HG02678 (cell line): ENCODE data around the gene NGDN.
"Not testable (repeated sequence)": the region's sequence is repeated elsewhere in the genome, so short reads cannot be mapped to it uniquely, and the experiment has no call there.

Experiments
- ATAC-seq: cut with Tn5 transposase; IDR thresholded peaks from one replicate; pipeline ENCODE4 v1.9.1; 2021; ENCODE audit warnings: mild to moderate bottlenecking, moderate library complexity; ENCODE audit not compliant: unreplicated experiment

Gene NGDN

GRCh38 chr14:23438101-23438971, 31.2 kb upstream of the NGDN start:
- no peak for ATAC-seq

- ATAC-seq: no peak
Observed at GRCh38 chr14:23439107-23439835, 30.2 kb upstream of the NGDN start.

- no peak for ATAC-seq
Observed at GRCh38 chr14:23441076-23441475, 28.4 kb upstream of the NGDN start.

DNA sequence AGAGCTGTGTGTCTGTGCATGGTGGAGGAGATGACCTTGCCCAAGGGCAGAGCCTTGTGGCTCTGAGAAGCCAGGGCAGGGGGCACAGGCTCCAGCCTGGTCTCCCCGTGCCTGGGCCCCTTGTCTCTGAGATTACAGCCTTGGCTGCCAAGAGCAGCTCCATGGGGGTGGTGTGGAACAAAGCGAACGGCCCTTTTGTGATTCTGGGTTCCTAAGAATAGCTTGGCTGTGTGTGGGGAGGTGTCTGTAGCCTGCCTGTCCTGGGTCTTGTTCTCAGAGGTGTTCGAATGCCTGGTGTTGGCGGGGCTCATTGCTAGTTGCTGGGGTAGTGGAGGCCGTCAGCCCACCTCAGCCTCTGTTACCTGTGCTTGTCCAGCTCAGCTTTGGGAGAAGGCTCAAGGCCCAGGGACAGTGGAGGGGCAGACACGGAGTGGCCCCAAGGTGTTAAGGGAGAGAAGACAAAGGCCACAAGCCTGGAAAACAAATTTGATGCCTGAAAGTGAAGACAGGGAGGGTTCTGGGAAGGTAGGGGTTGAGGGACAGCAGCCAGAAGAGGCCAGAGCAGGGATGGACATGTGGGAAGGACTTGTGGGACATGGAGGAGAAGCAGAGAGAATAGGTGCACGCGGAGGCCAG, 26.7 kb upstream of the NGDN start:
- no peak for ATAC-seq

- no peak for ATAC-seq
Observed at GRCh38 chr14:23443411-23443812, 26.1 kb upstream of the NGDN start.

GRCh38 chr14:23443881-23444280, 25.6 kb upstream of the NGDN start:
- no peak for ATAC-seq

DNA sequence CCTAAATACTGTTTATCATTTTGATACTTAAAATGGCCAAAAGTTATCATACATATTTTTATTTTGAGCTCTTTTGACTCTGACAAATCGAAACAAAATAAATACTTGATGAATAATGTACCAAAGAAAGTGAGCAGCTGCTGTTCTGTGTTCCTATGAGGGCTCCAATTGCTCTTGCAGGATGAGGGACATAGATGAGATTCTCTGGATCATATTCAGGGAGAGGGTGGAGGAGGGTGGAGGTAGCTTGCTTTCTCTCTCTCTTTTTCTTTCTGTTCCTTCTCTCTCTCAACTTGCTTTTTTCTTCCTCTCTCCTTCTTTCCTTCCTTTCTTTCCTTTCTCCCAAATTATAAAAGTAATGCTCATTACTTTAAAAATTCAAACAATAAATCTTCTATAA, 25.2 kb upstream of the NGDN start:
- ATAC-seq: no peak

DNA sequence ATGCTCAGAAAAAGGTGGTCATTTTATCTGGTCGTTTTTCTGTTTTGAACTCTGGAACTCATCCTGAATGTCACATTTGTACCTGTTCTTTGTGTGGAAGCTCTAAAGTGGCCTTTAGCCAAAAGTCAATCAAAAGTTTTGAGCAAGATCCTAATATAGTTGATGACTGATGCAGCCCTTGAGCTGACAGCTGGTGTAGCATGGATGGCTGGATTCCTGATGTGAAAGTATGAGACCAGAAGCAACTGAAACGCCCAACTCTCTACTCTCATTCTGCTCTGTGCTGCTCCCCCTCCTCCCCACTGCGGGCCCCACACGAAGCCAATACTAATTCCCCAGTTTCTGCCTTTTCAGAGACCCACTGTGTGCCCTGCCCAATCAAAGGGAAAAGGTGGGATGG, 23.7 kb upstream of the NGDN start:
- no peak for ATAC-seq

GRCh38 chr14:23446291-23446851, 23.1 kb upstream of the NGDN start:
- no peak for ATAC-seq

DNA sequence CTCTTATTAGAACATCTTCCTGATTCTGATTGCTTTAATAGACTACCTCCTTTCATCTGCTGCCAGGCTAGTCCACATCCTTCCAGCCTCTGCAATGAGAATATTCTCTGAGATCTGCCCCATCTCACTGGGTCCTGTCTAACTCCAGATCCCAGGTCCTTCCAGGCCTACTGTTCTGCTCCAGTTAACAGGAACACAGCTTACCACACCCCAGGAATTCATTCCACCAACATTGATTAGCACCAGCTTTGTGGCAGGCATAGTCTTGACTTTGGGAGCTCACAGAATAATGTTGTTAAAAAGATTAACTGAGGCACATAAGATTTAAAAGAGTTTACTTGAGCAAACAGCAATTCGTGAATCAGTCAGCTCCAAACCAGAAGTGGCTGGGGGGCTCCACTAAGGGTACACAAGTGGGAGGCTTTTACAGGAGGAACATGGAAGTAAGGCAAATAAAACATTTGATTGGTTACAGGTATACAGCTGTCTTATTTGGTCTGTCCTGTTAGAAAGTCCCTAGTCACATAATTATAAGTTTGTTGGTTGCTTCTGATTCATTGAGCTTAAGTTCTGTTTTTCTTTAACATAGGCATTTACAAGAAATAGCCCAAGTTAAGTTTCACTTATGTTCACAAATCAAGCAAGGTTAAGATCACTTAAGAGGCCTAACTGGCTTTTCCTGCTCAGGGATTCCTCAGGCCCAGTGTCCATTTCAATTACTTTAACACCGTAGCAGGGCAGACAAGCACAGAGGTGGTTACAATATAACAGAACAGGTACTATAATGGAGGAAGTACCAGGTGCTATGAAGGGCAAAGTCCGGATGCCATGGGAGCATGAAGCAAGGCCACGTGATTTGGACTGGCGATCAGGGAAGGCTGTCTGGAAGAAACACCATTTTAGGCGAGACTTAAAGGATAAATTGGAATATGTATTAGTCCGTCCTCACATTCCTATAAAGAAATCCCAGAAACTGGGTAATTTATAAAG, 21.8 kb upstream of the NGDN start:
- no peak for ATAC-seq

- no peak for ATAC-seq
Observed at GRCh38 chr14:23449314-23449713, 20.2 kb upstream of the NGDN start.

DNA sequence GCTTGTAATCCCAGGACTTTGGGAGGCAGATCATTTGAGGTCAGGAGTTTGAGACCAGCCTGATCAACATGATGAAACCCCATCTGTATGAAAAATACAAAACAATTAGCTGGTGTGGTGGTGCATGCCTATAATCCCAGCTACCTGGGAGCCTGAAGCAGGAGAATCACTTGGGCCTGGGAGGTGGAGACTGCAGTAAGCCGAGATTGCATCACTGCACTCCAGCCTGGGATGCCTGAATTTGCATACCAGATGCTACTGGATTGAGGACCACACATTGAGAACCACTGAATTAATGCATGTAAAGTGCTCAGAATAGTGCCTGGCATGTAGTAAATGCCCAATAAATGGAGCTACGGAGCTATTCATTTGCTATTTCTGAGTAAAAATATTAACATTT, 19.1 kb upstream of the NGDN start:
- ATAC-seq: no peak

- no peak for ATAC-seq
Observed at GRCh38 chr14:23452237-23452636, 17.3 kb upstream of the NGDN start.

DNA sequence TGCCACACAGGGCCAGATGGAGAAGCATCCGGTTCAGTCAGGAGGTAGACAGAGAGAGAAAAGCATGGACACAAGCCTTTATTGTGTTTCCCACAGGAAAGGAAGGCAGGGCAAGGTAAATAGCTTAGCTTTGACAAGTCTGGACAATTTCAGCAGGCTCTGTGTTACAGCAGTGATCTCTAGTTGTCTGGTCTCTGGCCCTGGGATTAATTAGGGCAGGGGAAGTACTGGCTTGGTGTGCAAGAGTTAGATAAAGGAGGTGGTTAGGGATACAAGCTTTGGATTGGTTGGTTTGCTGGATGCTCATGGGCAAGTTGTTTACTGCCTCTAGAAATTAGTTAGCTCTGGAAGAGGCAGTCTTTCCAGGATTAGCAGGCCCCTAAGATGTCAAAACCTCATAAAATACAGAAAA, 15.1 kb upstream of the NGDN start:
- no peak for ATAC-seq

- not testable (repeated sequence) for ATAC-seq
Observed at GRCh38 chr14:23456883-23457586, 12.5 kb upstream of the NGDN start.

- ATAC-seq: no peak
Observed at GRCh38 chr14:23457587-23458445, 11.7 kb upstream of the NGDN start.

GRCh38 chr14:23460960-23461359, 8.5 kb upstream of the NGDN start:
- ATAC-seq: no peak

- ATAC-seq: no peak
Observed at GRCh38 chr14:23464700-23465099, 4.8 kb upstream of the NGDN start.

- no peak for ATAC-seq
Observed at GRCh38 chr14:23465261-23465660, 4.2 kb upstream of the NGDN start.
